ENCODE results near the gene B4GALT5. TPM values are rescaled to one million over a fixed set of nuclear protein-coding genes. Genes with fewer than 3 reads are reported as not detected.

B4GALT5 gene
- polyA plus RNA-seq, 1 of the 3 experiments (the other 2 are of a cell fraction), result 35.1 TPM

DNA sequence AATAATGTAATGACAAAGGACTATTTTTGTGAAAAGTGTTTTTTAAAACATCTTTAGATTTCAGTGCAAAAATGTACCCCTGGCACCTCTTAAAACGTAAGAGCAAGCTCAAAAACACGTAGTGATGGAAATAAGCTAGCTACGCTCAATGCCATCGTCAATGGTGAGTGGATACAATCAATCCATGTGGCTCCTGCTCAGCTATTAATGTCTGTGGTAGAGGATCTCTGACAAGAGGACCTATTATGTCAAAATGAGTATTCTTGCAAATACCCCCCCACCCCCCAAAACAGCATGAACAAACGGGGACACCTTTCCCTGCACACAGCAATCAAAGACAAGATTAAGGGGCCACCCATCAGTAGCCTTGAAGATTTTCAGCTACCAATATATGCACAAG is 80.7 kb downstream of the B4GALT5 start:
- ChIA-PET POLR2A (no interaction called here), CTCF (interaction anchor here (1.0 to 1.3 kb wide), 3 partner anchors 22 to 255 kb away, joined by 3 to 9 read pairs (median 6); no protein-coding TSS in a partner anchor)
- no peak for DNase-seq
- H3K36me3 ChIP-seq (replicated peaks in 1 of 2; ENCODE audit: control insufficient read depth in 1 of 2, insufficient read depth in 2 of 2, low read length in 1 of 2), result peaks cover 23 to 34% of the 10 kb centered on the region in 2 experiments
- H3K4me3 ChIP-seq (ENCODE audit: low read depth in 2 of 2, low read length in 1 of 2), result no peak overlapping the region
- H3K27me3 ChIP-seq (ENCODE audit: insufficient read depth), result no peaks in the 10 kb centered on the region
- H4K20me1 ChIP-seq (ENCODE audit: insufficient read depth), result no peaks in the 10 kb centered on the region
- H3K9ac ChIP-seq, result no peak overlapping the region
- H3K9me3 ChIP-seq, result no peaks in the 10 kb centered on the region
- H3F3A ChIP-seq (replicated peaks; ENCODE audit: insufficient read depth), result no peaks in the 10 kb centered on the region
- WGBS (ENCODE audit: low lambda C conversion rate), result 96% methylated on average over 5 of the region's 5 CpGs
- no peak overlapping the region for H3K4me2 ChIP-seq
- TF ChIP-seq SIN3A (IDR thresholded peaks at IDR 0.05; ENCODE audit: borderline replicate concordance, low read depth, low read length) (no peak), ELF1 (IDR thresholded peaks at IDR 0.05) (no peak), TAF1 (IDR thresholded peaks at IDR 0.05; ENCODE audit: borderline replicate concordance, low read depth, low read length) (no peak), NRF1 (IDR thresholded peaks at IDR 0.05; ENCODE audit: low read depth, low read length) (no peak), MXI1 (IDR thresholded peaks at IDR 0.05; ENCODE audit: low read depth, low read length) (no peak), EP300 (IDR thresholded peaks at IDR 0.05; ENCODE audit: borderline replicate concordance in 1 of 2, low read depth in 1 of 2, low read length in 1 of 2) (no peak)
- H2AFZ ChIP-seq (ENCODE audit: low read depth), result no peak overlapping the region
- H3K9me2 ChIP-seq, result no peaks in the 10 kb centered on the region
- no peaks in the 10 kb centered on the region for H3K79me2 ChIP-seq (ENCODE audit: insufficient read depth)
- peaks cover 0 to 18% of the 10 kb centered on the region in 2 experiments; a peak in 1 of 4 replicates for H3K4me1 ChIP-seq (ENCODE audit: control insufficient read depth in 1 of 2, insufficient read depth in 2 of 2, low read depth in 1 of 2, low read length in 1 of 2)
- H3K27ac ChIP-seq (ENCODE audit: low read depth in 2 of 2, low read length in 1 of 2), result no peak overlapping the region

DNA sequence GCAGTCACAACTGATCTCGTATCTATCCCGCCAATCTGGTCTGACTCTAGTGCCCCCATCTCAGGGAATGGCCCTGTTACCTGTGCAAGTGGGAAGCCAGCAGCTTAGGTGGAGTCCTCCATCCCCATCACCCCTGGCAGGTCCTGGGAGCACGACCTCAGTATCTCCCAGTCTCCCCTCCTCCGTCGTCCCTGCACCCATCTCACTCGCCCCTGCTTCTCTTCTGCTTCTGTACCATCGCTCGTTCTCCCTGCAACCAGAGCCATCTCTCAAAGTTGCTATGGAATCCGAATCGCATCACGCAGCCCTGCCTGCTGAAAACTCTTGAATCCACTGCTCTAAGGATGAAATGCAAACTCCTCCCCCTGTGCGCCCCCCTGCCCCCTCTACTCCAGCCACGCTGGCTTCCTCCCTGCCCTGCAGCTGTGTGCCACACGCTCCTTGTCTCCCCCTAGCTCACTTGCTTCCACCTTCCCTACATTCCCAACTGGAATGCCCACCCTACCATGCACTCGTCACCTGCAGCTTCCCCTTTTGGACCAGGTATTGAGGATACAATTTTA is 81.7 kb downstream of the B4GALT5 start:
- Histone ChIP-seq H3K9ac (no peak overlapping the region), H3K79me2 (ENCODE audit: insufficient read depth) (no peaks in the 10 kb centered on the region), H3K9me2 (no peaks in the 10 kb centered on the region), H3K4me1 (ENCODE audit: control insufficient read depth in 1 of 2, insufficient read depth in 2 of 2, low read depth in 1 of 2, low read length in 1 of 2) (peaks cover 0 to 15% of the 10 kb centered on the region in 2 experiments; a peak in 1 of 4 replicates), H3K4me3 (ENCODE audit: low read depth in 2 of 2, low read length in 1 of 2) (no peak overlapping the region), H3K27ac (ENCODE audit: low read depth in 2 of 2, low read length in 1 of 2) (no peak overlapping the region), H2AFZ (ENCODE audit: low read depth) (no peak overlapping the region), H3K27me3 (ENCODE audit: insufficient read depth) (no peaks in the 10 kb centered on the region), H3K4me2 (no peak overlapping the region), H4K20me1 (ENCODE audit: insufficient read depth) (no peaks in the 10 kb centered on the region), H3K36me3 (replicated peaks in 1 of 2; ENCODE audit: control insufficient read depth in 1 of 2, insufficient read depth in 2 of 2, low read length in 1 of 2) (peaks cover 18 to 27% of the 10 kb centered on the region in 2 experiments), H3F3A (replicated peaks; ENCODE audit: insufficient read depth) (no peaks in the 10 kb centered on the region), H3K9me3 (no peaks in the 10 kb centered on the region)
- WGBS (ENCODE audit: low lambda C conversion rate), result 96% methylated on average over 15 of the region's 15 CpGs
- TF ChIP-seq YY1 (IDR thresholded peaks at IDR 0.05; ENCODE audit: low read depth), result no peak
- no peak for TF ChIP-seq GATA2 (CRISPR knock-in tag; IDR thresholded peaks at IDR 0.05)
- TF ChIP-seq NFIC (IDR thresholded peaks at IDR 0.05; ENCODE audit: borderline replicate concordance), result no peak
- TF ChIP-seq FOXM1 (IDR thresholded peaks at IDR 0.05; ENCODE audit: low read depth), result no peak
- TF ChIP-seq FOXJ3 (CRISPR knock-in tag; IDR thresholded peaks at IDR 0.05), result no peak
- TF ChIP-seq EP300 (IDR thresholded peaks at IDR 0.05; ENCODE audit: borderline replicate concordance in 1 of 2, low read depth in 1 of 2, low read length in 1 of 2), result no peak
- ChIA-PET CTCF (interaction anchor here (1.0 to 1.1 kb wide), 2 partner anchors 17 to 256 kb away, joined by 3 to 4 read pairs; no protein-coding TSS in a partner anchor), POLR2A (no interaction called here)
- no peak for DNase-seq

- H4K20me1 ChIP-seq (ENCODE audit: insufficient read depth), result no peaks in the 10 kb centered on the region
- no peak overlapping the region for H2AFZ ChIP-seq (ENCODE audit: low read depth)
- no peaks in the 10 kb centered on the region for H3K9me2 ChIP-seq
- 84% methylated on average over 9 of the region's 9 CpGs for WGBS (ENCODE audit: low lambda C conversion rate)
- no peak overlapping the region for H3K4me3 ChIP-seq (ENCODE audit: low read depth in 2 of 2, low read length in 1 of 2)
- ChIA-PET POLR2A (no interaction called here), CTCF (interaction anchor here (1.2 to 1.9 kb wide), 4 partner anchors 15 to 215 kb away, joined by 3 to 5 read pairs (median 3); no protein-coding TSS in a partner anchor)
- no peak overlapping the region for H3K9ac ChIP-seq
- peaks cover 13 to 23% of the 10 kb centered on the region in 2 experiments for H3K36me3 ChIP-seq (replicated peaks in 1 of 2; ENCODE audit: control insufficient read depth in 1 of 2, insufficient read depth in 2 of 2, low read length in 1 of 2)
- H3K9me3 ChIP-seq, result no peaks in the 10 kb centered on the region
- H3F3A ChIP-seq (replicated peaks; ENCODE audit: insufficient read depth), result no peaks in the 10 kb centered on the region
- H3K27ac ChIP-seq (ENCODE audit: low read depth in 2 of 2, low read length in 1 of 2), result no peak overlapping the region
- no peak for DNase-seq
- no peak overlapping the region for H3K4me2 ChIP-seq
- peaks cover 0 to 8% of the 10 kb centered on the region in 2 experiments; a peak in 1 of 4 replicates for H3K4me1 ChIP-seq (ENCODE audit: control insufficient read depth in 1 of 2, insufficient read depth in 2 of 2, low read depth in 1 of 2, low read length in 1 of 2)
- H3K27me3 ChIP-seq (ENCODE audit: insufficient read depth), result no peaks in the 10 kb centered on the region
- no peaks in the 10 kb centered on the region for H3K79me2 ChIP-seq (ENCODE audit: insufficient read depth)
- no peak for TF ChIP-seq FOXJ3 (CRISPR knock-in tag; IDR thresholded peaks at IDR 0.05)
- no peak for TF ChIP-seq POLR2AphosphoS5 (IDR thresholded peaks at IDR 0.05; ENCODE audit: low read depth, low read length)
- TF ChIP-seq RXRA (IDR thresholded peaks at IDR 0.05; ENCODE audit: borderline replicate concordance, low read depth), result no peak
- TF ChIP-seq, protein P1, sequence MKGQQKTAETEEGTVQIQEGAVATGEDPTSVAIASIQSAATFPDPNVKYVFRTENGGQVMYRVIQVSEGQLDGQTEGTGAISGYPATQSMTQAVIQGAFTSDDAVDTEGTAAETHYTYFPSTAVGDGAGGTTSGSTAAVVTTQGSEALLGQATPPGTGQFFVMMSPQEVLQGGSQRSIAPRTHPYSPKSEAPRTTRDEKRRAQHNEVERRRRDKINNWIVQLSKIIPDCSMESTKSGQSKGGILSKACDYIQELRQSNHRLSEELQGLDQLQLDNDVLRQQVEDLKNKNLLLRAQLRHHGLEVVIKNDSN (IDR thresholded peaks at IDR 0.05; ENCODE audit: borderline replicate concordance, low read depth), result no peak
- TF ChIP-seq ELF1 (IDR thresholded peaks at IDR 0.05), result no peak
- no peak for TF ChIP-seq CTCF (IDR thresholded peaks at IDR 0.05)
- no peak for TF ChIP-seq MXI1 (IDR thresholded peaks at IDR 0.05; ENCODE audit: low read depth, low read length)
- TF ChIP-seq EZH2phosphoT487 (IDR thresholded peaks at IDR 0.05; ENCODE audit: borderline replicate concordance, low read depth), result no peak
- TF ChIP-seq GATA2 (CRISPR knock-in tag; IDR thresholded peaks at IDR 0.05), result no peak
- no peak for TF ChIP-seq RFX5 (IDR thresholded peaks at IDR 0.05; ENCODE audit: low read length)
- TF ChIP-seq FOXM1 (IDR thresholded peaks at IDR 0.05; ENCODE audit: low read depth), result no peak
Observed at GRCh38 chr20:49631061-49631716, 82.5 kb downstream of the B4GALT5 start.

Data from SK-N-SH (cell line).